ENCODE measurements around the gene ACVR1B. TPM values are rescaled to one million over a fixed set of nuclear protein-coding genes. Genes with fewer than 3 reads are reported as not detected.

ACVR1B gene
- total and polyA plus RNA-seq, 2 donors (not counting 3 experiments of a cell fraction or from before 2014, with no cell fraction given), result 29.0 to 33.7 TPM

DNA sequence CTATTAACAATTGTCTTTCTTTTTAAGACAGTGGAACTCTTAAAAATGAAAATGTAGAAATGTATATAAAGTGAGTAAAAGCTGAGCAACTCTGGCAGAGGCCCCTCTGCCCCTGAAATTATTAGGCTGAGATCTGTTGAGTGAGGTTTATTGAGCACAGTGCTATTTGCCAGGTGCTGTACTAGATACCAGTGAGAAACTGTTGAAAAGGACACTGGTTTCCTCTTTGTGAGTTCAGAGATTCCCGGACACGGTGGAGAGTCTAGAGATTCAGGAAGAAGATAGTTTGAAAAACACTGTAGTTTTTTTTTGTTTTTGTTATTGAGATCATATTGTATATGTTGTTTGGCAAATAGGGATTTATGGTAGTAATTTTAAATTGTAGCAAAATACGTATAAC, 11.2 kb downstream of the ACVR1B start:
- no TSS peak for BruUV-seq (replicated peaks)
- H2AFZ ChIP-seq (ENCODE audit: low read depth, low read length), result no peak overlapping the region
- ChIA-PET CTCF (interaction anchor here (0.9 to 2.8 kb wide), 6 partner anchors 8 to 41 kb away, joined by 3 to 36 read pairs (median 8); no protein-coding TSS in a partner anchor), POLR2A (interaction anchor here (0.7 kb wide), 1 partner anchor 37 kb away, joined by 9 read pairs; no protein-coding TSS in a partner anchor)
- H3K9me1 ChIP-seq (replicated peaks; ENCODE audit: control insufficient read depth, extremely low read depth, insufficient read depth, low read length), result no peaks in the 10 kb centered on the region
- no peak overlapping the region for H3K27ac ChIP-seq (ENCODE audit: insufficient read depth, low read depth, low read length)
- H3K4me3 ChIP-seq (replicated peaks in 1 of 3; ENCODE audit: insufficient read depth in 1 of 3, low read depth in 1 of 3, low read length in 3 of 3), result no peak overlapping the region
- H3K9ac ChIP-seq (replicated peaks; ENCODE audit: extremely low read depth, insufficient read depth, low read length), result no peak overlapping the region
- peaks cover 98% of the 10 kb centered on the region for H3K79me2 ChIP-seq (ENCODE audit: control insufficient read depth, insufficient read depth, low read length)
- H3K4me2 ChIP-seq (ENCODE audit: insufficient read depth, low read length), result no peak overlapping the region
- H3K27me3 ChIP-seq (ENCODE audit: control insufficient read depth in 2 of 2, insufficient read depth in 2 of 2, low read length in 2 of 2), result no peaks in the 10 kb centered on the region
- H3K4me1 ChIP-seq (ENCODE audit: control insufficient read depth, extremely low read depth, insufficient read depth, low read length), result peaks cover 29% of the 10 kb centered on the region
- peaks cover 7% of the 10 kb centered on the region for H4K20me1 ChIP-seq (replicated peaks; ENCODE audit: control insufficient read depth, extremely low read depth, insufficient read depth, low read length)
- FAIRE-seq (no peak), DNase-seq (ENCODE audit: low read depth, low spot score) (no peak)
- intact Hi-C loops (cut with micrococcal nuclease), result loop anchor here (1.0 kb wide), 1 partner anchor 8 kb away; no protein-coding TSS in a partner anchor
- H3K36me3 ChIP-seq (ENCODE audit: control insufficient read depth in 2 of 2, extremely low read depth in 1 of 2, insufficient read depth in 2 of 2, low read length in 2 of 2), result peaks cover 0 to 4% of the 10 kb centered on the region in 2 experiments
- dilution Hi-C loops (cut with MboI; ENCODE audit: extremely low pct_ligation_motif_present, low sequenced_read_pairs), result no loop called here
- no peaks in the 10 kb centered on the region for H3K9me3 ChIP-seq (replicated peaks; ENCODE audit: control insufficient read depth, insufficient read depth, low read length)
- TF ChIP-seq JUN (IDR thresholded peaks at IDR 0.05; ENCODE audit: borderline replicate concordance, insufficient read depth, insufficient read length, low read depth) (no peak), POLR2AphosphoS5 (IDR thresholded peaks at IDR 0.05; ENCODE audit: insufficient read depth, low read depth, low read length) (no peak), FOS (IDR thresholded peaks at IDR 0.05; ENCODE audit: borderline replicate concordance, insufficient read depth, low read length) (no peak)

DNA sequence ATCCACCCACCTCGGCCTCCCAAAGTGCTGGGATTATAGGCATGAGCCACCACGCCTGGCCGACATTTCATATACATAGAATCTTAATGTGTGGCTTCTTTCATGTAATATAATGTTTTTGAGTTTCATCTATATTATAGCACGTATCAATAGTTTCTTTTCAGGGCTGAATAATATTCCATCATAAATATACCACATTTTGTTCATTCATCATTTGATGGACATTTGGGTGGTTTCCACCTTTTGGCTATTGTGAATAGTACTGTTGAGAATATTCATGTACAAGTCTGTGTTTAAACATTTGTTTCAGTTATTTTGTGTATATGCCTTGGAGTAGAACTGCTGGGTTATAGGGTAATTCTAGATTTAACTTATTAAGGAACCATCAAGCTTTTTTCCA, 12.0 kb downstream of the ACVR1B start:
- H3K9me1 ChIP-seq (replicated peaks; ENCODE audit: control insufficient read depth, extremely low read depth, insufficient read depth, low read length), result no peaks in the 10 kb centered on the region
- H3K27ac ChIP-seq (ENCODE audit: insufficient read depth, low read depth, low read length), result no peak overlapping the region
- H3K9me3 ChIP-seq (replicated peaks; ENCODE audit: control insufficient read depth, insufficient read depth, low read length), result no peaks in the 10 kb centered on the region
- peaks cover 97% of the 10 kb centered on the region for H3K79me2 ChIP-seq (ENCODE audit: control insufficient read depth, insufficient read depth, low read length)
- CTCF ChIA-PET, result no interaction called here
- H3K4me2 ChIP-seq (ENCODE audit: insufficient read depth, low read length), result no peak overlapping the region
- H3K27me3 ChIP-seq (ENCODE audit: control insufficient read depth in 2 of 2, insufficient read depth in 2 of 2, low read length in 2 of 2), result no peaks in the 10 kb centered on the region
- peaks cover 29% of the 10 kb centered on the region for H3K4me1 ChIP-seq (ENCODE audit: control insufficient read depth, extremely low read depth, insufficient read depth, low read length)
- H3K9ac ChIP-seq (replicated peaks; ENCODE audit: extremely low read depth, insufficient read depth, low read length), result no peak overlapping the region
- H2AFZ ChIP-seq (ENCODE audit: low read depth, low read length), result no peak overlapping the region
- FAIRE-seq, result no peak
- peaks cover 7% of the 10 kb centered on the region for H4K20me1 ChIP-seq (replicated peaks; ENCODE audit: control insufficient read depth, extremely low read depth, insufficient read depth, low read length)
- H3K4me3 ChIP-seq (replicated peaks in 1 of 3; ENCODE audit: insufficient read depth in 1 of 3, low read depth in 1 of 3, low read length in 3 of 3), result no peak overlapping the region
- POLR2A ChIA-PET, result no interaction called here
- DNase-seq (ENCODE audit: low read depth, low spot score), result no peak
- no TSS peak for BruUV-seq (replicated peaks)
- H3K36me3 ChIP-seq (ENCODE audit: control insufficient read depth in 2 of 2, extremely low read depth in 1 of 2, insufficient read depth in 2 of 2, low read length in 2 of 2), result peaks cover 0 to 4% of the 10 kb centered on the region in 2 experiments
- dilution Hi-C loops (cut with MboI; ENCODE audit: extremely low pct_ligation_motif_present, low sequenced_read_pairs), result no loop called here
- intact Hi-C loops (cut with micrococcal nuclease), result no loop called here
- TF ChIP-seq GATA2 (IDR thresholded peaks at IDR 0.05; ENCODE audit: insufficient read depth, insufficient read length, low read depth, low read length) (no peak), EZH2 (IDR thresholded peaks at IDR 0.05; ENCODE audit: borderline replicate concordance, low read depth, low read length, severe bottlenecking) (no peak), MAX (IDR thresholded peaks at IDR 0.05; ENCODE audit: insufficient read depth, insufficient read length) (no peak), JUN (IDR thresholded peaks at IDR 0.05; ENCODE audit: borderline replicate concordance, insufficient read depth, insufficient read length, low read depth) (no peak), POLR2A (IDR thresholded peaks at IDR 0.05; ENCODE audit: low read depth, low read length) (no peak), FOS (IDR thresholded peaks at IDR 0.05; ENCODE audit: borderline replicate concordance, insufficient read depth, low read length) (no peak), CTCF (IDR thresholded peaks at IDR 0.05; ENCODE audit: extremely low read depth in 1 of 2, insufficient read depth in 1 of 2, low read depth in 1 of 2, low read length in 2 of 2) (no peak), POLR2AphosphoS5 (IDR thresholded peaks at IDR 0.05; ENCODE audit: insufficient read depth, low read depth, low read length) (no peak), MYC (IDR thresholded peaks at IDR 0.05; ENCODE audit: low read depth, low read length) (no peak)
